ENCODE measurements around the gene PLAAT5. TPM values are rescaled to one million over a fixed set of nuclear protein-coding genes. Genes with fewer than 3 reads are reported as not detected.

The PLAAT5 gene
- total RNA-seq, 1 donor from 2014 or later: 0.10 TPM

- H3K36me3 Mint-ChIP-seq (ENCODE audit: low read depth): no peaks in the 10 kb centered on the region
- no peaks in the 10 kb centered on the region for H3K4me1 Mint-ChIP-seq (ENCODE audit: low read depth)
- no peak overlapping the region for H3K27ac Mint-ChIP-seq (ENCODE audit: unreplicated experiment)
- H3K4me3 Mint-ChIP-seq (ENCODE audit: unreplicated experiment): no peak overlapping the region
- DNase-seq (ENCODE audit: low spot score): no peak
- H3K27me3 Mint-ChIP-seq (ENCODE audit: low read depth): peaks cover 10% of the 10 kb centered on the region
- H3K9me3 Mint-ChIP-seq (ENCODE audit: low read depth): peaks cover 8% of the 10 kb centered on the region
- no peak for TF ChIP-seq CTCF (IDR thresholded peaks at IDR 0.05)
Measured at GRCh38 chr11:63417174-63417852, 73.7 kb downstream of the PLAAT5 start.

Other genes starting within 250 kb of the PLAAT5 start
- gene SLC22A25, start 247.6 kb downstream of the PLAAT5 start, total RNA-seq: not detected in 3 replicates
- gene SLC22A9, start 121.4 kb downstream of the PLAAT5 start, total RNA-seq: not detected in 3 replicates
- gene LGALS12, start 14.9 kb upstream of the PLAAT5 start, total RNA-seq: not detected in 3 replicates
- gene PLAAT4, start 45.6 kb upstream of the PLAAT5 start, total RNA-seq: 1.8 to 3.0 TPM (median 2.5 TPM) in 3 replicates
- not detected in 3 replicates for gene PLAAT2, start 72.2 kb upstream of the PLAAT5 start, total RNA-seq
- gene PLAAT3, start 123.3 kb upstream of the PLAAT5 start, total RNA-seq: 9.3 to 22.0 TPM (median 21.2 TPM) in 3 replicates
- 111 to 137 TPM (median 136 TPM) in 3 replicates for gene ATL3, start 180.2 kb upstream of the PLAAT5 start, total RNA-seq
- gene RTN3, start 190.3 kb upstream of the PLAAT5 start, total RNA-seq: 88.0 to 88.5 TPM (median 88.5 TPM) in 3 replicates